HG02973 (cell line): ENCODE measurements around the gene GBF1.
"Not testable (repeated sequence)": the region's sequence is repeated elsewhere in the genome, so short reads cannot be mapped to it uniquely, and the experiment has no call there.

ENCODE experiments used
- ATAC-seq: cut with Tn5 transposase; IDR thresholded peaks from one replicate; pipeline ENCODE4 v1.9.1; 2021; ENCODE audit warnings: moderate library complexity; ENCODE audit not compliant: unreplicated experiment

Gene GBF1

GRCh38 chr10:102301332-102301731 is 56.0 kb downstream of the GBF1 start:
- ATAC-seq = not testable (repeated sequence)

GRCh38 chr10:102302611-102303010 is 57.3 kb downstream of the GBF1 start:
- ATAC-seq = no peak

- no peak for ATAC-seq
Observed at GRCh38 chr10:102306006-102306405, 60.7 kb downstream of the GBF1 start.

- ATAC-seq = no peak
Observed at GRCh38 chr10:102306710-102307109, 61.4 kb downstream of the GBF1 start.

- not testable (repeated sequence) for ATAC-seq
Observed at GRCh38 chr10:102308318-102308717, 63.0 kb downstream of the GBF1 start.

GRCh38 chr10:102309236-102309635 is 63.9 kb downstream of the GBF1 start:
- no peak for ATAC-seq

- no peak for ATAC-seq
Observed at GRCh38 chr10:102309916-102310315, 64.6 kb downstream of the GBF1 start.

- no peak for ATAC-seq
Observed at GRCh38 chr10:102310361-102311024, 65.2 kb downstream of the GBF1 start.

GRCh38 chr10:102311025-102311420 is 65.7 kb downstream of the GBF1 start:
- ATAC-seq = no peak

GRCh38 chr10:102312683-102313082 is 67.4 kb downstream of the GBF1 start:
- no peak for ATAC-seq

- ATAC-seq = no peak
Observed at GRCh38 chr10:102313221-102313896, 68.0 kb downstream of the GBF1 start.

- ATAC-seq = no peak
Observed at GRCh38 chr10:102314801-102315200, 69.5 kb downstream of the GBF1 start.

GRCh38 chr10:102316421-102316820 is 71.1 kb downstream of the GBF1 start:
- no peak for ATAC-seq

- no peak for ATAC-seq
Observed at GRCh38 chr10:102322914-102323313, 77.6 kb downstream of the GBF1 start.

- ATAC-seq = no peak
Observed at GRCh38 chr10:102324061-102324460, 78.7 kb downstream of the GBF1 start.

GRCh38 chr10:102326031-102326430 is 80.7 kb downstream of the GBF1 start:
- no peak for ATAC-seq

GRCh38 chr10:102327002-102327401 is 81.7 kb downstream of the GBF1 start:
- no peak for ATAC-seq

- no peak for ATAC-seq
Observed at GRCh38 chr10:102327641-102328040, 82.3 kb downstream of the GBF1 start.

- no peak for ATAC-seq
Observed at GRCh38 chr10:102332772-102333171, 87.4 kb downstream of the GBF1 start.

- ATAC-seq = no peak
Observed at GRCh38 chr10:102334101-102334500, 88.8 kb downstream of the GBF1 start.

GRCh38 chr10:102335184-102335583 is 89.9 kb downstream of the GBF1 start:
- ATAC-seq = no peak

- ATAC-seq = no peak
Observed at GRCh38 chr10:102341038-102341688, 95.8 kb downstream of the GBF1 start.
